Right kidney (tissue), 1 donor: ENCODE results near the gene ZMYND12.

Source experiments
- DNase-seq: peaks from one replicate; pipeline ENCODE4 v3.0.0-alpha.2; 2016

ZMYND12 gene

DNA sequence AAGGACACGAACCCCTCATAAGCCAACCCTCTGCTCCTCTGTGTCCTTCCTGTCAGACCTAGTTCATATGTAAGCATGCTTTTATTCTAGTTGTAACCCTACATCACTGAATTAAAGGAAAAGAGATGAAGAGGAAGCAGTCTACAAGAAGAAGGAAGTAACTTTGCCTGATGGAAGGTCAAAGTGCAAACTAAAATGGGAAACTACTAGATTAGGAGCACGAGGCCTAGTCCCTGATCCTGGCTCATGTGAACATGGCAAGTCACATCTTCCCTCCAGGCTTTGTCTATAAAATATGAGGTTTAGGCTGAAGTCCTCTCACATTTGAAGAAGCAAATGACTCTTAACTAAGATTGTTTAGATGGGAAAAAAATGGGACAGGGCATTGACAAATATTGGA lies 13.2 kb downstream of the ZMYND12 start:
- no peak for DNase-seq

DNA sequence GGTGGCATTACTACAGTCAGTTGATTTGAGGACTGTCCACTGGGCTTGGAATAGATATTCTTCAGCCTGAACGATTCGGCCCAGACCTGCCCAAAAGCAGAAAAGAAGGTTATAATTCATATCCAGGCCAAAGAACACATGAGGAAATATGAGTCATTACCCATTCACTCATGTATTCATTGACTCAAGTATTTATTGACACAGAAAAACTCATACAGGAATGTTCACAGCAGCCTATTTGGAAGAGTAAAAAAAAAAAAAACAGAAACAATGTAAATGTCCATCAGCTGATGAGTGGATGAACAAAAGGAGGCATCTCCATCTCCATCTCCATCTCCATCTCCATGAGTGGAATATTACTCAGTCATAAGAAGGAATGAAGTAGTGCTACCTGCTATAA lies 15.9 kb downstream of the ZMYND12 start:
- no peak for DNase-seq

DNA sequence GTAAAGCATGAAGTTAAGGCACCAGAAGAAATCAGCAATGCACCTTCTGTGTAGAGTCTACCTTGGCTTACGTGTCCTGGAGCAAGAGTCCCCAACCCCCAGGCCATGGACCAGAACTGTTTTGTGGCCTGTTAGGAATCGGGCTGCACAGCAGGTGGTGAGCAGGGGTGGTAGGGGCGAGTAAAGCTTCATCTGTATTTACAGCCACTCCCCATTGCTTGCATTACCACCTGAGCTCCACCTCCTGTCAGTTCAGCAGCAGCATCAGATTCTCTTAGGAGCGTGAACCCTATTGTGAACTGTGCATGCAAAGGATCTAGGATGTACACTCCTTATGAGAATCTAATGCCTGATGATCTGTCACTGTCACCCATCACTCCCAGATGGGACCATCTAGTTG lies 21.5 kb downstream of the ZMYND12 start:
- DNase-seq = no peak

DNA sequence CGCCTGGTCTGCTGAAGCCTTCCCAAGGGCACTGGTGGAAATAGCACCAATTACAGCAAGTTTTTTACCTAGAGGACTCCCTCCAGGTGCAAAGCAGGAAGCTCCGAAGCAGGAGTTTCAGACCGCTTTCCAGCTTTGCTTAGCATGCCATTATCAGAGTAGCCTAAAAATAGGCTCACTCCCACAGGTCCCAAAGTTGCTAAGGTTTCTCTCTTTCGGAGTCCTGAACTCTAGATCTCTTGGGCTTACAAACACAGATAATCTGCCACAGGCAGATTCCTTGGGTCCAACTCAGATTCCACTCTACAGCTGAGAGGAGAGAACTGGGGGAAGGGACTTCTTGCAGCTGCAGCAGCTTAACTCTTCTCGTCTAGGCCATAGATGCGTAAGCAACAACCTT lies 22.5 kb downstream of the ZMYND12 start:
- DNase-seq = no peak

DNA sequence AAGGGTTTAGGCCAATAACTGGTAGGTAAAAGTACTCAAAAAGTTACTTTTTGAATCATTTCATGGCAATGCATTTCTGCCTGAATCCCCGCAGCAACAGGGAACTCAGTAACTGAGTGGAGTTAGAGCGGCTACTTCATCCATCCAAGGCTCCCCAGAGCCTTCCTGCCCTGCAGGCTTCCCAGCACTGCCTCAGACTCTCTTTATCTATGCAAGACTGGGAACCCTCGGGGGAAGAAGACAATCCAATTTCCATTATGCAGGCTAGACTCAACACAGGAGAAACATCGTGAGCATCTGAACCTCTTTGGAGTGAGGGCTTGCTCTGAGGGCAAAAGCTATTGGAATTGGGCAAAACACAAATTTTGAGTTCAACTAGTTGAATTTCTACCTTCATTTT lies 23.1 kb downstream of the ZMYND12 start:
- no peak for DNase-seq

DNA sequence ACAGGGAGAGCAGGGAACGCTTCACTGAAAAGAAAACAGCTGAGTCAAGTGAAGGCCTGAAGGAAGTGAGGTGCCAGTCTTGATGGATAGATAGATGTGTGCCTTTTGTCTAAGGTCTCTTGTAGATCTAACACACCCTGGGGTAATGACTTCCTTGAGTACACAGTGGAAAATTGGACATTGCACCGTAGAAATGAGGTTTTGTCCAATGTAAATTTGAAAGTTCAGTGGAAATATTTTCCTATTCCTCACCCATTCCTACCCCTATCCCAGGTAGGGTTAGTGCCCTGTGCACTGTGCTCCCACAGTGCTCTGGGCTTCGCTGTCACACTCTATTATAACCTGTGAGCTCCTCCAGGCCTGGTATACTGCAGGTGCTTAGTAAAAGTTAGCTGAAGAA lies 24.3 kb downstream of the ZMYND12 start:
- DNase-seq = no peak

DNA sequence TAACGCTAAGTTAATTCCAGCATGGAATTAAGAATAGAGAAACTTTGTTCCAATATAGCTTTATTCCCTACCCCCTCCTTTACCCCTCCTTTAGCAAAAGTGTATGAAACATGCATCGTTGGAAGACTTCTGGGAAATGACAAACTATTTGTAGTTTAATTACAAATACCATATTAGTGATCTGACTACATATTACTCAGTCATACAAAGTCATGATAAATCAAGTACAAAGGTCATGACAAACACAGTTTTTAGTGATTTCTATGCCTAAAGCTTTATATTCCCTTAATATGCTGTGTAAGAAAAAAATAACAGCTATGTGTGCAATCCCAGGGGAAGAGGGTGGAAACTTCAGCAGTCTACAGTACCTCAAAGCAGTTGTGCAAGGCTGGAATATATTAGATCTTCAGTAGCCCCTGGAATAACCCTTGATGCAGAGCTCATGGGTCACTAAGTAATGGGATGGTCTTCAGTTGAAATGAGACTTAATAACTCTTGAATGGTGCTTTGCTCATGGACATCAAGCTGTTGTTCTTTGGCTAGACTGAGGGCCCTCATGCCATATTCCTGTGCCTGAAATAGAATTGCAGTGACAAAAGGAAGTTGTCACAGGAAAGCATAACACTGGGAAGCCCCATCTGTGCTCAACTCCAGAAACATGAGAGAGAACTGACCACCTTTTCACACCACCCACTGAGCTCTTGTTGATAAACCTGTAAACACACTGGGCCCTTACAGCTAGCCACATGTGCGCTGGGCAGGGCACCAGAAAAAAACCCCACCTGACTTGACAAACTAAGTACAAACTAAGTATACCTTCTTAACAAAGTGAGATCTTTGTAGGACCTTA lies 25.3 kb downstream of the ZMYND12 start:
- DNase-seq = no peak

DNA sequence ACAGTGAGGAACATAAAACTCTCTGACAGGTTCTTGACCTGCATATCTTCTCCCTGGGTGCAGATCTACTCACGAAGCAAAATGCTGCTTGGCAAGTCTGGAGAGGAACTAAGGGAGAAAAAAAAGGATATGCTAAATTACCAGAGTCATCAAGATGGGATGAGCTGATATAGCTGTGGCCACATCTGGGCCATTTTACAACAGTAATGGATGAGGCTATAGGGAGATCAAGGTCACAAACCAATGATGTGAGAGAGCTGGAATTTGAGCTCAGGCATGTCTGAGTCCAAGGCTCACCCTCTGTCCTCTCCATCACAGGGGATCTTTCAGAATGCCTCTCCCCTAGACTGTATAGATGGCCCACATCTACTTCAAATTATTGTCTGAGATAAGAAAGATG lies 26.2 kb downstream of the ZMYND12 start:
- DNase-seq = no peak

DNA sequence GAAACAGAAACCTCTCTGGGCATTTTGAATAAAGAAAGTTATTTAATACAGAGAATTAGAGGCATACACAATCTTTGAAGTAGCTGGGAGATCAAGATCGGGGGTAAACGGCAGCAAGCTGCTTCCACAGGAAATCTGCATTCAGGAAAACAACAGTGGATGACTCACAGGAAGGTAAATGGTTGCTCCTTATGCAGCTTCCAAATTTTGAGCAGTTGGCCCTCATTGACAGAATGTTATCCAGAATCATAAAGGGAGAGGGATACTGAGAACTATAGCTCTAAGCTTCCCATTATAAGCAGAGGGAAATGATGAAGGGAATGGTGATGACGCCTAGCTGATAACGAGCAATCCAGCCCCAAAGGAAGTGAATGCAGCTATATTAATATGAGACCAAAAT lies 28.6 kb downstream of the ZMYND12 start:
- DNase-seq = no peak

DNA sequence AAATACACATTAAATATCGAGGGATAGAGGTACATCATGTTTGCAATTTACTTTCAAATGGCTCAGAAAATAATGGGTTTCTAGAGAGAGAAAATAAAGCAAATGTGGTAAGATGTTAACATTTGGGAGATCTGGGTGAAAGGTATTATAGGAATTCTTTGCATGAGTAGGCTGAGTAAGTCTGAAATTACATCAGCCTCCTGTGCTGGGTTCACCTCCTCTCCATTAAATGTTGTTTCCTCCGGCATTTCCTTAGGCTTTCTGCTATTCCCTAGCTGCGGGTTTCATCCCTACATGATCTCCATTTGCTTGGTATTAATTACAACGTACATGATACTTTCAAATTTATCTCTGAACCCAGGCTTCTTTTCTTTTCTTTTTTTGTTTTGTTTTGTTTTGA lies 31.6 kb downstream of the ZMYND12 start:
- DNase-seq = no peak

DNA sequence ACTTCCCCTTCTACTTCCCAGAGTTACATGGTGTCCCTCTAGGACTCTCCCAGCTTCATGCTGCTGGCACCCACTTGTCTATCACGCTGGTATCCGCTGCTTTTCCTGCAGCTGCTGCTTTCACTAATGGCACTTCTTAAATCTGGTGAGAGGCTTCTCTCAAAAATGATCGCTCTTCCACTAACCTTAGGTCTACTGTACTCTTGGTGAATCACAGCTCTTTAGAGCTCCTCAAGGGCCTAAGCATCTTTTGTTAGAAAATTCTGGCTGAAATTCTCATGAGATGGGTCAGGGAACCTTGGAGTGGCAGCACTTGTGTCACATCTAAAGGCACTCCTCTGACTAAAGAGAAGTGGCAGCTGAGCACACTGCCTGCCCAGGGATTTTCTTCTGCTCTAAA lies 32.1 kb downstream of the ZMYND12 start:
- DNase-seq = no peak

DNA sequence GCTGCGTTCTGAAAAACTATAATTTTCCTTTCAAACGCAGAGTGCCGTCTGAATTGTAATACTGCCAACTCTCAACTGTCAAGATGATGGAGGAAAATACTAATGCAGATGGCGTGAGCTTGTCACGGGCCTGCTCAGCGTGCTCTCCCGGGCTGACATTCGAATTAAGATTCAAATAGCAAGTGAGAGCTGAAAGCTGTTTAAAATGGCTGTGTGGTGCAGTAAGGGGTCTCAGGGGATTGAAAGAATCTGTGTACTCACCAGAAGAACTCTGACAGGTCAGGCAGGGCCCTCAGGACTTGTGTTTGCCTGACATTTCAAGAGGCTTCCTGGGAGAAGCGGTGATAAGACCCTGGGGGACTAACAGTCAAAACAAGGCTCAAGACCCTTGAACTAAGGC lies 33.1 kb downstream of the ZMYND12 start:
- no peak for DNase-seq

DNA sequence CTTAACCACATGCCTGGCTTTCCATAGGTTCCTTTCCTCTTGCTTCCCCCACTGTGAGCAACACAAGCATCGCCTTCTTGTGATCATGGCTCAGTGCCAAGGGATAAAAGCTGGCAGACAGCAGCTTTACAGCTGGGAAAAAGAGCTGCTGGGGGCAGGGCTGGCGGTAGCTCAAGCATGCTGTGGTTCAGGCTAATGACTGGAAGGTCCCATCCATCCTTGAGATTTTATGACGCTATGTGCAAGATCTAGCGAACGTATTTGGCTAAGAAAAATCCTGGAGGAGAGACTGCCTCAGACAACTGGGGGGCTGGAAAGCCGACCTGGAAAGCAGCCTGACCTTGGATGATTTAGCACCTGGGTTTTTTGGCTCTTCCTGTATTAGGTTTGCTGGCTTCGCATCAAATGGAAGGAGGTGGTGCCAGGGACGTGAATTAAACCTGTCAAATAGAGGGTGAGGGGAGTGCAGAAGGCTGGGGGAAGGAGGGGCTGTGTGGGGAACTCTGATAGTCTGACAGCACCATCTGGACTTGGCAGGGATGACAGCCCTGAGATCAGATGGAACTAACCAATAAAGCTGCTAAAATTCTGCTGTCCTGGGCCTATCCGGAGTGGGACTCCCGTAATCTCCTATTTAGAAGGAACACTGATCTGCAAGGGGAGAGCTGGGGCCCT lies 34.8 kb downstream of the ZMYND12 start:
- peak; percentile 65 for DNase-seq

DNA sequence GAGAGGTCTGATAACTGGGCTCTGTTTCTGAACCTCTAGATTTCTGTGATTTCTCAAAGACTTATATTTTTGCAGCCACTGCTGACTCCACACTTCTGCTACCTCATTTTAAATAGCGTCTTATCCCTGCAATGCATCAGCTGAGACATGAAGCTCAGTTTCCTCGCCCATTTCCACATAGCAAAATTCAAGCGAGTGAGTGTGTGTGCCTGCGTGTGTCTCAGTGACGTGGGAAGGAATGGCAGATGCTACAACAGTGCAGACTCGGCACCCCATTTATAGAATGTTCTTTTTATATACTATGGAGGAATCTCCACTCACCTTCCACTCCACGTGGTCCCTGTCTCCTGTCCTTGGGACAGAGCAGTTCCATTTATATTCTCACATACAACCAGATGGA lies 35.7 kb downstream of the ZMYND12 start:
- no peak for DNase-seq

DNA sequence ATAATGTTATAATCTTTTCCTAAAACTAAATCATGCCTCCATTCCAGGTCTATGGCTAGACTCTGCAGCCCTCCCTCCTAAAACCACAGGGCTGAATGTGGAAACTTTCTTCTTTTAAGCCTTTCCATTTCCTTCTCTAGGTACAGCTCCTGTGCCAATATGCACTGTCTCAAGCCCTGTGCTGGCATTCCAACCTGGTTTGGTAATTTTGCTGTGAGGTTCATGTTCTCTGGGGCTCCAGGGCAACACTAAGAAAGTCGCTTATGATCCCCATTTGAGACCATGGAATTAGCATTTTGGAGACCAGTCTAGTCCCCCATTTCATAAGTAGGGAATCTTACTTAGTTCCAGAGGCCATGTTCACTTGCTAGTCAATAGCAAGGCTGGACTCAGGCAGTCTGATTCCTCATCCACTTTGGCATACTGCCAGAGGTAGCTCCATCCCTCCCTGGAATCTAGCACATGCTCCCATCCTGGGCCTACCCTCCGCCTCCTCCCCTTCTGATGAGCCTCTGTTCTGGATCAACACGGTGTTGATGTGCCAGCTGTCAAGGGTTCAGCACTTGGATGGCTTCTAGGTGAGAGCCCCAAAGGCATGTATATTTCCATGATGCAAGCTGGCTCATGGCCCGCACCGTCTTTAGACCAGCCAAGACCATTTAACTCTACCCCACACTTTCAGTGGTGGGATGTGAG lies 36.5 kb downstream of the ZMYND12 start:
- no peak for DNase-seq

DNA sequence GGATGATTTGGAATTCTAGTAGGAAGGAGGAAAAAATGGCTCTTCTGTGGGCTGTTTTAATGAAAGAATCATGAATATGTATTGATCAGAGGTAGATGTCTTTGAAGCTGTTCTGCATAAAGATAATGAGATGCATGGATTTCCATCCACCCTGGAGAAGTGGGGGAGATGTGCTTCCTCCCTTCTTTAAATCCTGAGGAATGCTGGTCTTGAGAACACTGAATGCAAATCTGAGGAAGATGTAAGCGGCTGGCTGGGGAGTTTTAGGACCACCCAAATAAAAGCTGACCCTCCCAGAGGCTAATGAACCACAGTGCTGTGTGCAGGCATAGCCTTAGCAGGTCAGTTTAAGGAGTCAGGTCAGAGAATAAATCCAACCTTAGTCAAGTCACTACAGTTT lies 37.3 kb downstream of the ZMYND12 start:
- no peak for DNase-seq

DNA sequence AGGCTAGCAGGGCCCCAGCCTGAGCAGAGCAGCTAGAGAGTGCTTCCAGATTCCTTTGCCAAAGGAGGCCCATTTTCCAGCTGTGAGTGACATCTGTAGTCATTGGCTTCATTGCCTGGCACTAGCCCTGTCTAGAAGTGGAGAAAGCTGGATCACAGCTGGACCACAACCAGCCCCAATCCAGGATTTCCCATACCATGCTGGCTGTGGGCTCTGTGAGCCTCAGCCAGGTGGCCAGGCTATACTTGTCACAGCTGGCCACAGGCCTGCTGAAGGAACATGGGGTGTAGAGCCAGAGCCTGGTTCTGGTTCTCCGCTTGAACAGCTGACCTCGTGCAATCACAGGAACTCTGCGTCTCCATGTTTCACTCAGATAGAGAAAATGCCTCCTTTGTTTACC lies 38.7 kb downstream of the ZMYND12 start:
- DNase-seq = no peak

DNA sequence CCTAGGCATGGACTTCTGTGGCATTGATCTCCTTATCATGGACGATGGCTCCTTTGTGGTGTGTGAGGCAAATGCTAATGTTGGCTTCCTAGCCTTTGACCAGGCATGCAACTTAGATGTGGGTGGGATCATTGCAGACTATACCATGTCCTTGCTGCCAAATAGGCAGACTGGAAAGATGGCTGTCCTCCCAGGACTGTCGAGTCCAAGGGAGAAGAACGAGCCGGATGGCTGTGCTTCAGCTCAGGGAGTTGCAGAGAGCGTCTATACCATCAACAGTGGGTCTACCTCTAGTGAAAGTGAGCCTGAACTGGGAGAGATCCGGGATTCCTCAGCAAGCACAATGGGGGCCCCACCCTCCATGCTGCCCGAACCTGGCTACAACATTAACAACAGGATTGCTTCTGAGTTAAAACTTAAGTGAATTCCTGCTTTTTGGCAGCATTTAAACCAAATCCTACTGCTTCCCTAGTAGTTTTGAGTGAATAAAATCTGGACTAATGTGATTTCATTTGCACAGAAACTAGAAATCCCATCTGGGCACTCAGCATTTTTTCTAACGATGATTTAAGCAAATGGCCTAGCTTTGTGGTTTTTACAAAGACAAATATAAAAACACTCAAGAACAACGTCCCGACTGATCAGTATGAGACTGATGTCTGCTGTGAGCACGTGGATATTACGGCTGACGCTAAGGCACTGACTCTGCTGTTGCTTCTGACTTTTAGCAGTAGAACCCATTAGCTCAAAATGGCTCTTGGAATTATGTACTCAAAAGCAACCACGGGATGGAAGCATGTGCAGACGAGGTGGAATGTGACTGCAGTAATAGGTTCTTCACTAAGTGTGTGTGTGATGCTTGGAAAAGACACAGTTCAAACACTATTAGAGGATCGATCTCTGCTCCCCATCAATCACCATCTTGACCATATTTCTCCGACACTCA lies 41.0 kb downstream of the ZMYND12 start:
- DNase-seq = no peak

DNA sequence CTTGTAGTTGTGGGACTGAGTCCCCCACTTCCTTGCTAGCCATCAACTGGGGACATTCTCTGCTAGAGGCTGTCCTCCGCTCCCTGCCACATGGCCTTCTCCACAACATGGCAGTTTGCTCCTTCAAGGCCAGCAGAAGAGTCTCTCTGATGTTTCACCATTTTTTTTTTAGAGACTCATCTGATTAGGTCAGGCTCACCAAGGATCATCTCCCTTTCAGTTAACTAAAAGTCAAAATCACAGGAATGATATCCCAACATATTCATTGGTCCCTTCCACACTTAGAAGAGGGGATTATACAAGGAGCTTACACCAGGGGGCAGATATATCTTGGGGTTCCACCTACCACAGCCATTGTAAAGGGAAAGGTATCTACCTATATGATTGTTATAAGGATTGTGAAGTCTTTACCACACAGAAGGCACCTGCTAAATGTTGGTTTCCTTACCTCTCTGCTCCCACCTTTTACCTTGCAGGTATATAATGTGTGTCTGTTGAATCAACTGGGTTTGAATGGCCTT lies 51.9 kb downstream of the ZMYND12 start:
- DNase-seq = no peak

DNA sequence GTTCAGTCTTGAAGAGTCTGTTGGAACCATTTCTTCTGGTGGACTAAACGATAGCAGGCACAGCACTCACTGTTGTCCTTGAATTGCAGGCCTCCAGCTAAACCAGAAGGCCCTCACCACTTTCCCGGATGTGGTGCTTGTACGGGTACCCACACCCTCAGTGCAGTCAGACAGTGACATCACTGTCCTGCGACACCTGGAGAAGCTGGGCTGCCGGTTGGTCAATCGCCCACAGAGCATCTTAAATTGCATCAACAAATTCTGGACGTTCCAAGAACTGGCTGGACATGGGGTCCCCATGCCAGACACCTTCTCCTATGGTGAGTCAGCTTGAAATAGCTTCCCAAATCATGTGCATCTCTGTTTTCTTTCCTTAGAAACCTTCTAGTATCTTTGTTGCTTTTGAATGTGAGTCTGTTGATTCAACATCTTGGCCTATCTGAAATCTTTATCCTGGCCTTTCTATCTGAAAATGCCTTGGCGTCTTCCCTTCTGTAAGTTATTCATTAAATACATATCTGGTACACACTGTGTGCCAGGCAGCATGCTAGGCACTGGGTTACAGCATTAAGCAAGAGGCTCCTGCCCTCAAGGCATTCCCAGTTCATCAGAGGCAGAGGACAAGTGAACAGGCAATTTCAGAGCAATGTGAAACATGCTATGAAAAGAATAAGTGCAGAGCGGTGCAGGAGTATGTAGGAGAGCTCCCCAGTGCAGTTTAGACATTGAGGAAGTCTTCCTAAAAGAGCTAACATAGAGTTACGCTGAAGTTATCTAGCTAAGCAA lies 56.3 kb downstream of the ZMYND12 start:
- no peak for DNase-seq
